Mesodermal cell (in vitro differentiated cells): ENCODE results near the gene OCRL. TPM values are rescaled to one million over a fixed set of nuclear protein-coding genes. Genes with fewer than 3 reads are reported as not detected.

Source experiments
- H3K27ac ChIP-seq: 2 replicates; pipeline ENCODE4 v1.7.0; 2013; ENCODE audit warnings: mild to moderate bottlenecking, low read depth, low read length, moderate library complexity; ENCODE audit not compliant: severe bottlenecking
- H3K36me3 ChIP-seq: 2 replicates; pipeline ENCODE4 v1.7.1; 2013; ENCODE audit warnings: mild to moderate bottlenecking, low read length, moderate library complexity; ENCODE audit not compliant: control insufficient read depth, insufficient read depth
- H3K4me1 ChIP-seq: one replicate; pipeline ENCODE4 v1.7.1; 2013; ENCODE audit warnings: mild to moderate bottlenecking, low read length; ENCODE audit not compliant: insufficient read depth, control insufficient read depth, poor library complexity, severe bottlenecking
- H3K4me3 ChIP-seq: 2 replicates; pipeline ENCODE4 v1.7.0; 2013; ENCODE audit warnings: low read length, control low read depth, mild to moderate bottlenecking; ENCODE audit not compliant: insufficient read depth, poor library complexity, severe bottlenecking; ENCODE audit errors: extremely low read depth
- H3K9me3 ChIP-seq: 2 replicates; pipeline ENCODE4 v1.7.1; 2013; ENCODE audit warnings: mild to moderate bottlenecking, low read length, moderate library complexity; ENCODE audit not compliant: control insufficient read depth
- WGBS, 2 experiments: methylation state at CpG; one replicate each; pipeline ENCODE4 v1.1.5; 2013; ENCODE audit warnings: missing lambda C conversion rate in 2 of 2; ENCODE audit not compliant: insufficient coverage in 2 of 2; 5-methylcytosine and 5-hydroxymethylcytosine counted together
- polyA plus RNA-seq, 2 experiments: library from polyadenylated mRNA; stranded (reverse); fragments of 50-300 nt; gene quantifications; one replicate each; pipeline ENCODE4 v1.2.3, GENCODE V29; 2013

Gene OCRL
- 30.4 TPM for polyA plus RNA-seq (2013, experiment 1 of 2)
- 30.5 TPM for polyA plus RNA-seq (2013, experiment 2 of 2)

DNA sequence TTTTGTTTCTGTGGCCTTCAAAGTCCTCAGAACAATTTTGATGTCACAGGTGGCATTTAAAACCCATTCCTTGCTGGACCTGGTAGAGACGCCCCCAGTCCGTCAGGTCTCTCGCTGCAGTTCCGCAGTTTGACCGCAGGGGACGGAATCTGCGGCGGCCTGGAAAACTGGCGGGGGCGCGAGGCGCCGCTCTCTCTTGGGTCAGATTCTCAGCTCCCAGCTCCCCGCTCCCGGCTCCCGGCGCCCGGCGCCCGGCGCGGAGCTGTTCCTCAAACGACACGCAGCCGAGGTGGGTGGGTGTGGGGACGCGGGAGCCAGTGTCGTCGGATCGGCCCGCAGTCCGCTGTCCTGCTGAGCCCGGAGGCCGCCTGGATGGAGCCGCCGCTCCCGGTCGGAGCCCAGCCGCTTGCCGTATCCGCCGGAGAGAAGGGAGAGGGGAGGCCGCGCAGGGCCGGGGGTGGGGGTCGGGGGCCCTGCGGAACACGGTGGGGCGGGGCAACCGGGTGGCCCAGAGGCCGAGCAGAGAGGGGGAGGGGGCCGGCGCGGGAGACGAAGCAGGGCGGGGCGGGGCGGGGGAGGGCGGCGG is at the start of gene OCRL:
Gene OCRL (plus strand): TSS at position 192 of the 586 bp plus-strand sequence. CDS start 181 bp downstream, at position 373.
- Histone ChIP-seq H3K4me3 (peak within 1 kb of the TSS; percentile 53), H3K27ac (peak within 1 kb of the TSS; percentile 57), H3K9me3 (no peaks in the 10 kb centered on the region), H3K36me3 (no peaks in the 10 kb centered on the region), H3K4me1 (no peaks in the 10 kb centered on the region)
- WGBS, 2 experiments, result 0% methylated on average over 14 of the region's 60 CpGs; no CpG with 5 or more reads in 1 of the 2 experiments

DNA sequence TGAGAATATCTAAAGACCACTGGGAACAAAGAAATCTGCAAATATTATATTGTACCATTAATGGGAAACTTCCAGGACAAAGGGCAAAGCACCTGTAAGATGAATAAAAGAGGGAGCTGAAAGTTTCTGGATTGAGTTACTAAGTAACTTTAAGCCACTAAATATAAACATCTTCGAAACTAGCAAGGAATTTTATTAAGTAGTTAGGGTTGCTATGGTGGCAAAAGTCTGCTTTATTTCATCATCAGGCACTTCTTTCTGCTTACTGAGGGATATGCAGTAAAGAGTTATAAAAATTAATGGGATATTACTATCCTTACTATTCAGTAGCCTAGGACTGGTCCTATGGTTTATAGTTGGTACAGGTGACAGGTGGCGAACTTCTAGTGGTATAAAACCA is 49.7 kb upstream of the OCRL start:
- no peaks in the 10 kb centered on the region for H3K9me3 ChIP-seq
- H3K27ac ChIP-seq, result no peak overlapping the region
- H3K4me1 ChIP-seq, result peaks cover 5% of the 10 kb centered on the region
- WGBS, 2 experiments, result no CpG with 5 or more reads among the region's 2 CpGs
- H3K4me3 ChIP-seq, result no peak overlapping the region
- peaks cover 48% of the 10 kb centered on the region for H3K36me3 ChIP-seq

DNA sequence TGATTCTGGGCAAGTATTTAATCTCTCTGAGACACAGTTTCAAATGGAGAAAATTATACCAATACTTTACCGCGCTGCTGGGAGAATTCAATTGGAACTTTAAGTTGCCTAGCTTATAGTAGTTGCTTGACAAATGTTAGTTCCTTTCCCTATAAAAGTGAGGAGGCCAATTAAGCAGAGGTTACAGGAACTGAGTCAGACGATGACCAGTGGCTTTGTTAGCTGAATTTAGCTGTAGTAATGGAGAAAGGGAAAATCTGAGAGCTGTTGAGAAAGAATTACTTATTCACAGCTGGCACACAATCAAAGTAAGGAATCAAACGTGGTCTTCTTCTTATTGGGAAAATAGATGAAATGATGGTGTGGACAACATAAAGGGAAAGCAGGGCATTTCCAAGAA is 46.4 kb upstream of the OCRL start:
- Histone ChIP-seq H3K4me1 (peaks cover 8% of the 10 kb centered on the region), H3K36me3 (peaks cover 60% of the 10 kb centered on the region), H3K27ac (no peak overlapping the region), H3K9me3 (no peaks in the 10 kb centered on the region), H3K4me3 (no peak overlapping the region)
- WGBS, 2 experiments, result no CpG with 5 or more reads among the region's 4 CpGs

DNA sequence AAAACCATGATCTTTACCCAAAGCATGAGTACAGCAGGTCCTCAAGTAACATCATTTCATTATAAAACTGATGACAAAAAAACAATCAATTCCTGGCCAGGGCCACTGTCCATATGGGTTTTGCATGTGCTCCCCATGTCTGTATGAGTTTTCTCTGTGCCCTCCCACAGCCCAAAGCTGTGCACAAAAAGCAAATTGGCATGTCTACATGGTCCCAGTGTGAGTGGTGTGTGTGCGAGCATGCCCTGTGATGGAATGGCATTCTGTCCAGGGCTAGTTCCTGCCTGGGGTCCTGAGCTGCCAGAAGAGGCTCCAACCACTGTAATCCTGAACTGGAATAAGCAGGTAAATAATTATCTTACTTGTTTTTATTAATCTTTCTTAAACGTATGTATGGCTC is 45.2 kb upstream of the OCRL start:
- peaks cover 8% of the 10 kb centered on the region for H3K4me1 ChIP-seq
- H3K9me3 ChIP-seq, result no peaks in the 10 kb centered on the region
- H3K4me3 ChIP-seq, result no peak overlapping the region
- H3K27ac ChIP-seq, result no peak overlapping the region
- H3K36me3 ChIP-seq, result peaks cover 68% of the 10 kb centered on the region
- no CpG with 5 or more reads among the region's 2 CpGs for WGBS, 2 experiments

DNA sequence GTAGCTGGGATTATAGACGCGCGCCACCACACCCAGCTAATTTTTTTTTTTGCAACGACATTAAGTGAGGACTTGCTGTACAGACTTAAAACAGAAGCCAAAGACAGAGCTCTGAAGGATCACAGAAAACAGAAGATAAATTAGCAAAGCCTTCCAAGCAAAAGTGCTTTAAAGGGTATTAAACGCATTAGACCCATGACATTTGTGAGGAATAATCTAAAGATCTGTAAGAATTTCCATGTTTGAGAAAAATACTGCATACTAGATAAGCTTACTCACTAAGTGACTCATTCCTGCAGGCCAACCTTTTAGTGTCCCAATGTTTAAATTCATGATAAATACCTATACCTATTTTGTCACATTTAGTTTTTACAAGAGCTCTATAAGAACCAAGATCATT is 44.2 kb upstream of the OCRL start:
- no peak overlapping the region for H3K27ac ChIP-seq
- no peak overlapping the region for H3K4me3 ChIP-seq
- peaks cover 8% of the 10 kb centered on the region for H3K4me1 ChIP-seq
- H3K36me3 ChIP-seq, result peaks cover 67% of the 10 kb centered on the region
- WGBS, 2 experiments, result 100% methylated on average over 3 of the region's 5 CpGs; no CpG with 5 or more reads in 1 of the 2 experiments
- no peaks in the 10 kb centered on the region for H3K9me3 ChIP-seq

DNA sequence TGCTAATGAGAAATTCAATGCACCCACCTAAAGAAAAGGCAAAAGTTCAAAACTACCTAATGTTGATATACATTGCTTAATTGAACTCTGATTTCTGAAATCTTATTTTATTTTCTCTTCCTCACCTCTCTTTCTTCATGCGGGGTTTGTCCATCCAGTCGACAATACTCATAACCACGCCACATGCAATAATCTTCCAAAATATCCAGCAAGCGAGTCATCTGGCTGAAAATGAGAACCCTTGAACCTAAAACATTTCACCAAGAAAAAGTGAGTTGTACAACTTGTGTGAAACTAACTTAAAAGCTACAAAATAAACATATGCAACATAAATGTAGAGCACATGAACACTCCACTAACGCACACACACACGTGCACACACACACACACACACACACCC is 43.4 kb upstream of the OCRL start:
- H3K4me3 ChIP-seq, result no peak overlapping the region
- H3K4me1 ChIP-seq, result peaks cover 8% of the 10 kb centered on the region
- H3K36me3 ChIP-seq, result peaks cover 69% of the 10 kb centered on the region
- H3K9me3 ChIP-seq, result no peaks in the 10 kb centered on the region
- H3K27ac ChIP-seq, result no peak overlapping the region
- WGBS, 2 experiments, result 100% methylated on average over 2 to 3 of the region's 6 CpGs

DNA sequence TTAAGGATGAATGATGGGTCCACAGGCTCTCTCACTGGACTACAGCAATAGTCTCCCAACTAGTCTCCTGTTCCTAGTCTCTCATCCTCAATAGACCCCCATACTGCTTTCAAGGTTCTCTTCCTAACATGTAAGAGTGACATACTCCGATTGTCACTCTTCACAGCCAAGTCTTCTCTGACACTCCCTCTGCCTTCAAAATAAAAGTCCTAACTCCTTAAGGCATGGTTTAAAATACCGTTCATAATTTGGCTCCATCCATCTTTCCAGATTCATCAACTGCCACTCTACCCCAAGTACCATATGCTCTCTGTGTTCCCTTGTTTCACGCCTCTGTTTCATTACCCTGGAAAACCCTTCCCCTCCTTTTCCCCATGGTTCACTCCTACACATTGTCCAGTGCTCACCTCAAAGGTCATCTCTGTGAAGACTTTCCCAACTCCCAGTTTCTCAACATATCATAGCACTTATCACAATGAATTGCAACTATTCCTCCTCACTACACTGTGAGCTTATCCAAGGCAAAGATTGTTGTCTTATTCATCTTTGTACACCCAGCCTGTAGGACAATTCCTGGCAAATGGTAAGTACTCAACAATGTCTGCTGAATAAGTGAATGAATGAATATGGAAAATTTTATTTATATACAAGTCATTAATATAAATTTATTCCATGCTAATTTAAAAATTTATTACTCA is 42.8 kb upstream of the OCRL start:
- Histone ChIP-seq H3K36me3 (peaks cover 71% of the 10 kb centered on the region), H3K4me3 (no peak overlapping the region), H3K27ac (no peak overlapping the region), H3K9me3 (no peaks in the 10 kb centered on the region), H3K4me1 (peaks cover 8% of the 10 kb centered on the region)
- WGBS, 2 experiments, result 93 to 100% methylated on average over 1 of the region's 3 CpGs

DNA sequence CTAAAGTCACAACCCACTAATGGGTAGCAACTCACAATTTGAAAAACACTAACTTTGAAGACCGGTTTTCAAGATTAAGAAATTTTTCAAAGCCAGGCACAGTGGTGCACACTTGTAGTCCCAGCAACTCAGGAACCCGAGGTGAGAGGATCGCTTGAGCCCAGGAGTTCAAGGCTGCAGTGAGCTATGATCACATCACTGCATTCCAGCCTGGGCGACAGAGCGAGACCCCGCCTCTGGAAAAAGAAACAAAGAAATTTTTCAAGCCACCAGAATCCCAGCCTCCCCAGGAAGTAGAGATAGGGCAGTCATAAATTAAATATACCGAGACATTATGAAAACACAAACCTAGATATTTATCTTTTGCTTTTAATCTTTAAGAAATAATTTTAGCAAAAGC is 29.7 kb upstream of the OCRL start:
- Histone ChIP-seq H3K36me3 (peaks cover 60% of the 10 kb centered on the region), H3K27ac (no peak overlapping the region)
- WGBS, 2 experiments, result 83% methylated on average over 2 of the region's 7 CpGs; no CpG with 5 or more reads in 1 of the 2 experiments

DNA sequence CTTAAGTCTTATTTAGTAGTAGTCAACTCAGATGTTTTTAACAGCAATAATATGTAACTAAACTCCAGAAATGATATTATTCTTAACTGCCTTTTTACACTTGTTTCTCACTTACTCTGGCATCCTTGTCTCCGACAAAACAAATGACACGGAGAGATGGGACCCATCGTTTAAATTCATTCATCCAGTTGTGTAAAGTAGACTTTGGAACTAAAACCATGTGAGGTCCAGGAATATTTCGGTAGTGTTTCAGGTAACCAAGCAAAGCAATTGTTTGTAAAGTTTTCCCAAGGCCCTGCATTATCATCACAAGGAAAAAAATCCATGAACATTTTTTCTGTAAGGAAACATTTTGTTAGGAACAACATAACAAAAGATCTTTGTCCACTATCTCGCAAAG is 28.4 kb upstream of the OCRL start:
- H3K4me1 ChIP-seq, result peaks cover 7% of the 10 kb centered on the region
- H3K4me3 ChIP-seq, result no peak overlapping the region
- peaks cover 59% of the 10 kb centered on the region for H3K36me3 ChIP-seq
- no CpG with 5 or more reads among the region's 5 CpGs for WGBS, 2 experiments
- no peak overlapping the region for H3K27ac ChIP-seq
- no peaks in the 10 kb centered on the region for H3K9me3 ChIP-seq

More for the DNA sequence above, 29.7 kb upstream of the OCRL start:
- H3K9me3 ChIP-seq, result no peaks in the 10 kb centered on the region
- peaks cover 7% of the 10 kb centered on the region for H3K4me1 ChIP-seq
- no peak overlapping the region for H3K4me3 ChIP-seq

DNA sequence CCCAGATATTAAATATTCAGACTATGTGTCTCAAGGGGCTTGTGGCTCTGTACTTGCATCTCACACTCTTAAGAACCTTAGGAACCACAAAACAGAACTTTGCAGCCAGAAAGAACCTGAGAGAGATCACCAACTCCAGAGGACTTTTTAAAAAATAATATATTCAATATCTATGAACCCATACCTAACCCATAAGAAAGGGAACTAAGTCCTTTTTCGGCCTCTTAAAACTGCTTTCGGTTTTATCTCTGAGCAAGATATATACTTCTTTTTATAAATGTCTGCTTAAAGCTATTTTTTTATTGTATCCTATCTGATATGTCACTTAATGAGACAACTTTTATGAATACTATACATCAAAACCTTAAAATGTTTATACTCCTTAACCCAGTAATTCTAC is 27.6 kb upstream of the OCRL start:
- Histone ChIP-seq H3K4me1 (peaks cover 7% of the 10 kb centered on the region), H3K27ac (no peak overlapping the region), H3K36me3 (peaks cover 55% of the 10 kb centered on the region), H3K9me3 (no peaks in the 10 kb centered on the region), H3K4me3 (no peak overlapping the region)
- no CpG with 5 or more reads among the region's 2 CpGs for WGBS, 2 experiments

DNA sequence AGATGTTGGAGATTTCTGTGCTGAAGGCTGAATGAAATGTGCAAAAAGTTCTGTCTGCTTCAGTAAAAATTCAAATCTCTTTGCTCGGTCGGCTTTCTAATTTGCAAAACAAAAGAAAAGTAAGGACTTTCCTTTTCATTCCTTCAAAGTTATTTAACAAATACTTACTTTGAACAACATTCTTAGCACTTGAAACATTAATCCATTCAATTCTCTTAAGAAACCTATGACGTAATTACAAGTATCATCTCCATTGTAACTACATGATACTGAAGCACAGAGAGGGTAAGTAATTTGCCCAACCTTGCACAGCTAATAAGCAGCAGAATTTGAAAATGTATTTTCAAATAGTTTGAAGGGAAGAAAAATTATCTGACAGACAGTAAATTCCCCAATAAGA is 23.7 kb upstream of the OCRL start:
- H3K4me1 ChIP-seq, result peaks cover 7% of the 10 kb centered on the region
- no peak overlapping the region for H3K4me3 ChIP-seq
- peaks cover 33% of the 10 kb centered on the region for H3K36me3 ChIP-seq
- no peaks in the 10 kb centered on the region for H3K9me3 ChIP-seq
- WGBS, 2 experiments, result 100% methylated on average over 2 of the region's 3 CpGs; no CpG with 5 or more reads in 1 of the 2 experiments
- H3K27ac ChIP-seq, result no peak overlapping the region
